Measurements from ENCODE around the gene DNM1. TPM values are rescaled to one million over a fixed set of nuclear protein-coding genes. Genes with fewer than 3 reads are reported as not detected.

Gene DNM1
- total and polyA plus RNA-seq, 2 of the 8 experiments (the other 6 are each of a cell fraction or from before 2014, with no cell fraction given): 34.3 to 62.7 TPM

GRCh38 chr9:128293091-128293490 is 89.9 kb downstream of the DNM1 start:
- no peak overlapping the region for H3K4me3 ChIP-seq (ENCODE audit: extremely low read depth in 1 of 4, insufficient read depth in 2 of 4, low read depth in 3 of 4, low read length in 4 of 4)
- no peak for DNase-seq (ENCODE audit: low read depth in 1 of 2, low spot score in 2 of 2)
- no peak overlapping the region for H2BK5ac ChIP-seq (ENCODE audit: low read depth, low read length)
- H2BK120ac ChIP-seq (replicated peaks; ENCODE audit: low read depth, low read length): no peak overlapping the region
- no peak overlapping the region for H4K8ac ChIP-seq (ENCODE audit: extremely low read depth, insufficient read depth, low read length)
- 93% methylated on average over 4 of the region's 4 CpGs; no CpG with 5 or more reads in 1 of the 2 experiments for WGBS, 2 experiments (ENCODE audit: extremely low coverage in 1 of 2, insufficient coverage in 1 of 2, insufficient read length in 1 of 2, insufficient replicate concordance in 2 of 2, low coverage in 1 of 2, low lambda C conversion rate in 2 of 2, missing lambda C conversion rate in 1 of 2)
- H3K4me1 ChIP-seq (replicated peaks in 1 of 4; ENCODE audit: control insufficient read depth in 3 of 4, insufficient read depth in 4 of 4, low read length in 3 of 4): no peaks in the 10 kb centered on the region
- no peak overlapping the region for H2AK5ac ChIP-seq (ENCODE audit: low read depth, low read length)
- no peak overlapping the region for H2BK20ac ChIP-seq (ENCODE audit: low read length)
- peaks cover 0 to 6% (median 3%) of the 10 kb centered on the region in 4 experiments; a peak in 4 of 8 replicates for H3K36me3 ChIP-seq (ENCODE audit: control insufficient read depth in 2 of 4, insufficient read depth in 4 of 4, low read length in 3 of 4)
- H3K14ac ChIP-seq (ENCODE audit: insufficient read length): no peak overlapping the region
- H4K20me1 ChIP-seq (replicated peaks in 1 of 2; ENCODE audit: control insufficient read depth in 1 of 2, insufficient read depth in 2 of 2, low read length in 2 of 2): peaks cover 1 to 3% of the 10 kb centered on the region in 2 experiments
- no peak overlapping the region for H3K56ac ChIP-seq (replicated peaks; ENCODE audit: insufficient read length, low read depth, low read length)
- H2BK12ac ChIP-seq (ENCODE audit: low read depth, low read length): no peak overlapping the region
- FAIRE-seq: no peak
- H3K23me2 ChIP-seq (ENCODE audit: low read depth, low read length): no peaks in the 10 kb centered on the region
- no peaks in the 10 kb centered on the region for H3K9me3 ChIP-seq (ENCODE audit: insufficient read depth in 2 of 2, low read depth in 1 of 2, low read length in 1 of 2)
- H2BK15ac ChIP-seq (ENCODE audit: low read length): no peak overlapping the region
- H2AFZ ChIP-seq (ENCODE audit: low read length): no peak overlapping the region
- no peak overlapping the region for H3K9ac ChIP-seq (replicated peaks in 1 of 4; ENCODE audit: extremely low read depth in 1 of 4, low read depth in 3 of 4, low read length in 3 of 4)
- no peaks in the 10 kb centered on the region for H3K79me2 ChIP-seq (ENCODE audit: control insufficient read depth in 1 of 2, insufficient read depth in 2 of 2, low read length in 2 of 2)
- no peak overlapping the region for H4K91ac ChIP-seq (replicated peaks; ENCODE audit: insufficient read length, low read length)
- H3K4me2 ChIP-seq (ENCODE audit: insufficient read depth in 1 of 2, low read depth in 2 of 2, low read length in 2 of 2): no peak overlapping the region
- no peak overlapping the region for H3K18ac ChIP-seq (ENCODE audit: extremely low read depth, low read length)
- no peak overlapping the region for H3K23ac ChIP-seq (ENCODE audit: insufficient read length)
- no peak overlapping the region for H3K27ac ChIP-seq (ENCODE audit: low read depth, low read length)
- ChIA-PET POLR2A (ENCODE audit: partially characterized antibody) (interaction anchor here (0.7 to 1.3 kb wide), 2 partner anchors 13 to 18 kb away, joined by 3 to 4 read pairs; no protein-coding TSS in a partner anchor), CTCF (ENCODE audit: partially characterized antibody) (interaction anchor here (0.6 to 6.9 kb wide), 7 partner anchors 27 to 144 kb away, joined by 3 to 78 read pairs (median 4); no protein-coding TSS in a partner anchor)
- no peaks in the 10 kb centered on the region for H3K79me1 ChIP-seq (ENCODE audit: low read depth, low read length)
- no peak overlapping the region for H3K4ac ChIP-seq (replicated peaks; ENCODE audit: insufficient read length, low read depth, low read length)
- no peak overlapping the region for H4K5ac ChIP-seq (ENCODE audit: insufficient read length, low read depth, low read length)
- H3K27me3 ChIP-seq (replicated peaks in 1 of 4; ENCODE audit: control insufficient read depth in 3 of 4, extremely low read depth in 1 of 4, insufficient read depth in 3 of 4, low read length in 3 of 4): no peaks in the 10 kb centered on the region
- no peak for TF ChIP-seq SRF (IDR thresholded peaks at IDR 0.05; ENCODE audit: low read depth, low read length)
- TF ChIP-seq GTF2F1 (IDR thresholded peaks at IDR 0.05; ENCODE audit: borderline replicate concordance, low read depth, low read length): no peak
- TF ChIP-seq TAF7 (optimal IDR thresholded peaks at IDR 0.05; ENCODE audit: borderline replicate concordance, low read depth, low read length): no peak
- TF ChIP-seq FOSL1 (IDR thresholded peaks at IDR 0.05; ENCODE audit: insufficient read depth, low read depth, low read length): no peak
- no peak for TF ChIP-seq TEAD4 (IDR thresholded peaks at IDR 0.05; ENCODE audit: low read depth, low read length)
- TF ChIP-seq SIX5 (IDR thresholded peaks at IDR 0.05; ENCODE audit: low read depth, low read length): no peak
